HG02763 (cell line): ENCODE measurements around the gene AGFG1.
"Not testable (repeated sequence)": the region's sequence is repeated elsewhere in the genome, so short reads cannot be mapped to it uniquely, and the experiment has no call there.

ENCODE experiments used
- ATAC-seq: cut with Tn5 transposase; IDR thresholded peaks from one replicate; pipeline ENCODE4 v1.9.1; 2021; ENCODE audit warnings: mild to moderate bottlenecking, moderate library complexity; ENCODE audit not compliant: unreplicated experiment

The AGFG1 gene

GRCh38 chr2:227534714-227535113 lies 62.8 kb downstream of the AGFG1 start:
- ATAC-seq = peak; percentile 89

GRCh38 chr2:227536445-227536844 lies 64.5 kb downstream of the AGFG1 start:
- ATAC-seq = no peak

- no peak for ATAC-seq
These were observed 67.6 kb downstream of the AGFG1 start for GRCh38 chr2:227539465-227539956.

- not testable (repeated sequence) for ATAC-seq
These were observed 68.4 kb downstream of the AGFG1 start for GRCh38 chr2:227540352-227540751.

GRCh38 chr2:227545990-227546389 lies 74.0 kb downstream of the AGFG1 start:
- ATAC-seq = no peak

GRCh38 chr2:227551836-227552235 lies 79.9 kb downstream of the AGFG1 start:
- no peak for ATAC-seq

GRCh38 chr2:227562581-227562980 lies 90.6 kb downstream of the AGFG1 start:
- ATAC-seq = no peak

- ATAC-seq = no peak
These were observed 93.1 kb downstream of the AGFG1 start for GRCh38 chr2:227565080-227565479.

- ATAC-seq = no peak
These were observed 94.1 kb downstream of the AGFG1 start for GRCh38 chr2:227566012-227566411.

GRCh38 chr2:227568852-227569169 lies 96.9 kb downstream of the AGFG1 start:
- ATAC-seq = no peak

- no peak for ATAC-seq
These were observed 98.7 kb downstream of the AGFG1 start for GRCh38 chr2:227570615-227571014.

GRCh38 chr2:227576110-227576509 lies 104.2 kb downstream of the AGFG1 start:
- ATAC-seq = no peak

GRCh38 chr2:227576812-227577211 lies 104.9 kb downstream of the AGFG1 start:
- ATAC-seq = no peak

- ATAC-seq = no peak
These were observed 105.6 kb downstream of the AGFG1 start for GRCh38 chr2:227577555-227577954.

- ATAC-seq = no peak
These were observed 106.7 kb downstream of the AGFG1 start for GRCh38 chr2:227578642-227579041.

- no peak for ATAC-seq
These were observed 107.8 kb downstream of the AGFG1 start for GRCh38 chr2:227579791-227580190.

- ATAC-seq = no peak
These were observed 110.4 kb downstream of the AGFG1 start for GRCh38 chr2:227582369-227582768.

- peak; percentile 67 for ATAC-seq
These were observed 120.9 kb downstream of the AGFG1 start for GRCh38 chr2:227592694-227593387.

- ATAC-seq = no peak
These were observed 123.8 kb downstream of the AGFG1 start for GRCh38 chr2:227595797-227596196.

- ATAC-seq = no peak
These were observed 125.1 kb downstream of the AGFG1 start for GRCh38 chr2:227597036-227597435.

- no peak for ATAC-seq
These were observed 126.0 kb downstream of the AGFG1 start for GRCh38 chr2:227597998-227598397.

- ATAC-seq = not testable (repeated sequence)
These were observed 127.0 kb downstream of the AGFG1 start, which contains the start of gene SCYGR2 for GRCh38 chr2:227598835-227599503. Gene SCYGR2, plus strand, starts transcription at chr2:227598893. Its CDS starts 0 bp downstream, at chr2:227598893.
